GM18867 (cell line): ENCODE results near the gene JAG1.
"Not testable (repeated sequence)": the region's sequence is repeated elsewhere in the genome, so short reads cannot be mapped to it uniquely, and the experiment has no call there.

ENCODE experiments used
- ATAC-seq: cut with Tn5 transposase; IDR thresholded peaks from one replicate; pipeline ENCODE4 v1.9.1; 2021; ENCODE audit warnings: mild to moderate bottlenecking, moderate library complexity; ENCODE audit not compliant: unreplicated experiment

JAG1 gene

DNA sequence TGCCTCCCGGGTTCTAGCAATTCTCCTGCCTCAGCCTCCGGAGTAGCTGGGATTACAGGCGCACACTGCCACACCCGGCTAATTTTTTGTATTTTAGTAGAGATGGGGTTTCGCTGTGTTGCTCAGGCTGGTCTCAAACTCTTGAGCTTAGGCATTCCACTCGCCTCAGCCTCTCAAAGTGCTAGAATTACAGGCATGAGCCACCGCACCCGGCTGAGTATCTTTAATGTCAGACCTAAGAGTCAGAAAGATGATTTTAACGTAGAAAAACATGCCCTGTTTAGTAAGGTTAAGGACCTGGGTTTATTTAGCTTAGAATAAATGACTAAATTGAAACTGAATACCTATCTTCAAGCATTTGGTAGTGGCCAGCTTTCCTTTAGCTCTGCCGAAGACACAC lies 83.4 kb downstream of the JAG1 start:
- not testable (repeated sequence) for ATAC-seq
